B cell (primary cell): ENCODE data around the gene GNAI3.

Experiments used
- EZH2 ChIP-seq: IDR thresholded peaks from 2 replicates; pipeline ENCODE4 v1.6.1; 2012; ENCODE audit warnings: borderline replicate concordance, low read depth, mild to moderate bottlenecking, moderate library complexity, low read length; ENCODE audit not compliant: insufficient read depth, poor library complexity, severe bottlenecking
- TF ChIP-seq, protein P1 (sequence below): fragments of 200-600 bp; IDR thresholded peaks from one replicate; pipeline ENCODE4 v1.8.0; 2022; ENCODE audit warnings: antibody characterized with exemption, mild to moderate bottlenecking

- TF ChIP-seq, protein P1, sequence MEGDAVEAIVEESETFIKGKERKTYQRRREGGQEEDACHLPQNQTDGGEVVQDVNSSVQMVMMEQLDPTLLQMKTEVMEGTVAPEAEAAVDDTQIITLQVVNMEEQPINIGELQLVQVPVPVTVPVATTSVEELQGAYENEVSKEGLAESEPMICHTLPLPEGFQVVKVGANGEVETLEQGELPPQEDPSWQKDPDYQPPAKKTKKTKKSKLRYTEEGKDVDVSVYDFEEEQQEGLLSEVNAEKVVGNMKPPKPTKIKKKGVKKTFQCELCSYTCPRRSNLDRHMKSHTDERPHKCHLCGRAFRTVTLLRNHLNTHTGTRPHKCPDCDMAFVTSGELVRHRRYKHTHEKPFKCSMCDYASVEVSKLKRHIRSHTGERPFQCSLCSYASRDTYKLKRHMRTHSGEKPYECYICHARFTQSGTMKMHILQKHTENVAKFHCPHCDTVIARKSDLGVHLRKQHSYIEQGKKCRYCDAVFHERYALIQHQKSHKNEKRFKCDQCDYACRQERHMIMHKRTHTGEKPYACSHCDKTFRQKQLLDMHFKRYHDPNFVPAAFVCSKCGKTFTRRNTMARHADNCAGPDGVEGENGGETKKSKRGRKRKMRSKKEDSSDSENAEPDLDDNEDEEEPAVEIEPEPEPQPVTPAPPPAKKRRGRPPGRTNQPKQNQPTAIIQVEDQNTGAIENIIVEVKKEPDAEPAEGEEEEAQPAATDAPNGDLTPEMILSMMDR = no peak
- no peak for TF ChIP-seq EZH2
Observed at GRCh38 chr1:109535481-109535880, 12.9 kb upstream of the GNAI3 start.
